ENCODE data around the gene KIF12. TPM values are rescaled to one million over a fixed set of nuclear protein-coding genes. Genes with fewer than 3 reads are reported as not detected.

Gene KIF12
- total RNA-seq, 1 experiment from 2014 or later, result not detected

GRCh38 chr9:114054191-114054690 is 44.9 kb downstream of the KIF12 start:
- no peaks in the 10 kb centered on the region for H3K9me2 ChIP-seq (replicated peaks; ENCODE audit: insufficient read depth, low read length)
- no peak overlapping the region for H3K4me3 ChIP-seq (ENCODE audit: low read length)
- H3K27ac ChIP-seq (ENCODE audit: low read length), result no peak overlapping the region
- H3K9ac ChIP-seq (ENCODE audit: low read length), result no peak overlapping the region
- H2AFZ ChIP-seq (ENCODE audit: low read length), result no peak overlapping the region
- H3K4me2 ChIP-seq (ENCODE audit: low read depth, low read length, poor library complexity, severe bottlenecking), result no peak overlapping the region
- H3K79me2 ChIP-seq (ENCODE audit: low read length), result no peaks in the 10 kb centered on the region
- no peak for DNase-seq
- H3K9me3 ChIP-seq (ENCODE audit: low read length), result no peaks in the 10 kb centered on the region
- H3K27me3 ChIP-seq (ENCODE audit: low read length), result no peaks in the 10 kb centered on the region
- no peaks in the 10 kb centered on the region for H3K4me1 ChIP-seq (ENCODE audit: low read length)
- H3K36me3 ChIP-seq (ENCODE audit: insufficient read depth, low read length), result no peaks in the 10 kb centered on the region
- H4K20me1 ChIP-seq (ENCODE audit: insufficient read depth, low read depth, low read length), result no peaks in the 10 kb centered on the region

GRCh38 chr9:114053246-114054005 is 45.7 kb downstream of the KIF12 start:
- Histone ChIP-seq H3K4me2 (ENCODE audit: low read depth, low read length, poor library complexity, severe bottlenecking) (no peak overlapping the region), H3K4me1 (ENCODE audit: low read length) (no peaks in the 10 kb centered on the region), H3K27ac (ENCODE audit: low read length) (no peak overlapping the region), H3K27me3 (ENCODE audit: low read length) (no peaks in the 10 kb centered on the region), H2AFZ (ENCODE audit: low read length) (no peak overlapping the region), H3K4me3 (ENCODE audit: low read length) (no peak overlapping the region), H3K36me3 (ENCODE audit: insufficient read depth, low read length) (no peaks in the 10 kb centered on the region), H3K9ac (ENCODE audit: low read length) (no peak overlapping the region), H4K20me1 (ENCODE audit: insufficient read depth, low read depth, low read length) (no peaks in the 10 kb centered on the region), H3K79me2 (ENCODE audit: low read length) (no peaks in the 10 kb centered on the region), H3K9me3 (ENCODE audit: low read length) (no peaks in the 10 kb centered on the region), H3K9me2 (replicated peaks; ENCODE audit: insufficient read depth, low read length) (no peaks in the 10 kb centered on the region)
- no peak for DNase-seq

GRCh38 chr9:114051706-114052105 is 47.4 kb downstream of the KIF12 start:
- Histone ChIP-seq H3K79me2 (ENCODE audit: low read length) (no peaks in the 10 kb centered on the region), H3K27me3 (ENCODE audit: low read length) (no peaks in the 10 kb centered on the region), H3K27ac (ENCODE audit: low read length) (no peak overlapping the region), H3K9ac (ENCODE audit: low read length) (no peak overlapping the region), H3K9me2 (replicated peaks; ENCODE audit: insufficient read depth, low read length) (no peaks in the 10 kb centered on the region), H3K4me1 (ENCODE audit: low read length) (no peaks in the 10 kb centered on the region), H3K36me3 (ENCODE audit: insufficient read depth, low read length) (no peaks in the 10 kb centered on the region), H4K20me1 (ENCODE audit: insufficient read depth, low read depth, low read length) (no peaks in the 10 kb centered on the region), H3K4me3 (ENCODE audit: low read length) (no peak overlapping the region), H3K9me3 (ENCODE audit: low read length) (no peaks in the 10 kb centered on the region), H2AFZ (ENCODE audit: low read length) (no peak overlapping the region), H3K4me2 (ENCODE audit: low read depth, low read length, poor library complexity, severe bottlenecking) (no peak overlapping the region)
- no peak for DNase-seq

- no peaks in the 10 kb centered on the region for H3K4me1 ChIP-seq (ENCODE audit: low read length)
- no peak overlapping the region for H3K4me3 ChIP-seq (ENCODE audit: low read length)
- no peaks in the 10 kb centered on the region for H3K36me3 ChIP-seq (ENCODE audit: insufficient read depth, low read length)
Observed at GRCh38 chr9:114051281-114051680, 47.8 kb downstream of the KIF12 start.

DNA sequence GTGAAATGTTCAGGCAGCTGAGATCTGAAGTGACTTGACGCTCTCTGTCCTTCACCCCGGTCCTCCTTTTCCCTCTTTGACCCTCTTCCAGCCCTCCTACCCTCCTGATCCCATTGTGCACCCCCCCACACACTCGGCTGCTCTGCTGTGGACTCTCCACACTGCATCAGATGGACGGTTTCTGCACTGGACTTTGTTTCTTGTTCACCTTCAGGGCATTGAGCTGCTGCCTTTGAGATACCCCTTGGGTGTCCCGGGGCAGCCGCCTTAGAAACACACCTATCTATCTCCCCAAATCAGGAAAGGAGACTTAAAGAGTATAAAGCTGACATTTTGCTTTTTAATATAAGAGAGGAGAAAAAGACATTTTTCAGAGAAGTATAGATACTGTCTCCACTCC is 48.4 kb downstream of the KIF12 start:
- H3K4me2 ChIP-seq (ENCODE audit: low read depth, low read length, poor library complexity, severe bottlenecking), result no peak overlapping the region

More at GRCh38 chr9:114051281-114051680, 47.8 kb downstream of the KIF12 start:
- Histone ChIP-seq H3K79me2 (ENCODE audit: low read length) (no peaks in the 10 kb centered on the region), H3K9me2 (replicated peaks; ENCODE audit: insufficient read depth, low read length) (no peaks in the 10 kb centered on the region), H3K9me3 (ENCODE audit: low read length) (no peaks in the 10 kb centered on the region), H3K4me2 (ENCODE audit: low read depth, low read length, poor library complexity, severe bottlenecking) (no peak overlapping the region), H3K27me3 (ENCODE audit: low read length) (no peaks in the 10 kb centered on the region), H2AFZ (ENCODE audit: low read length) (no peak overlapping the region), H3K27ac (ENCODE audit: low read length) (no peak overlapping the region), H4K20me1 (ENCODE audit: insufficient read depth, low read depth, low read length) (no peaks in the 10 kb centered on the region), H3K9ac (ENCODE audit: low read length) (no peak overlapping the region)
- DNase-seq, result no peak

GRCh38 chr9:114050226-114050568 is 48.9 kb downstream of the KIF12 start:
- Histone ChIP-seq H3K4me1 (ENCODE audit: low read length) (no peaks in the 10 kb centered on the region), H3K4me2 (ENCODE audit: low read depth, low read length, poor library complexity, severe bottlenecking) (no peak overlapping the region), H3K79me2 (ENCODE audit: low read length) (no peaks in the 10 kb centered on the region), H3K9me3 (ENCODE audit: low read length) (no peaks in the 10 kb centered on the region), H3K4me3 (ENCODE audit: low read length) (no peak overlapping the region), H3K9ac (ENCODE audit: low read length) (no peak overlapping the region), H3K27me3 (ENCODE audit: low read length) (no peaks in the 10 kb centered on the region), H2AFZ (ENCODE audit: low read length) (no peak overlapping the region), H3K9me2 (replicated peaks; ENCODE audit: insufficient read depth, low read length) (no peaks in the 10 kb centered on the region), H4K20me1 (ENCODE audit: insufficient read depth, low read depth, low read length) (no peaks in the 10 kb centered on the region), H3K36me3 (ENCODE audit: insufficient read depth, low read length) (no peaks in the 10 kb centered on the region), H3K27ac (ENCODE audit: low read length) (no peak overlapping the region)
- DNase-seq, result no peak

More for the DNA sequence above, 48.4 kb downstream of the KIF12 start:
- no peaks in the 10 kb centered on the region for H3K36me3 ChIP-seq (ENCODE audit: insufficient read depth, low read length)
- H3K27ac ChIP-seq (ENCODE audit: low read length), result no peak overlapping the region
- H3K9me2 ChIP-seq (replicated peaks; ENCODE audit: insufficient read depth, low read length), result no peaks in the 10 kb centered on the region
- H4K20me1 ChIP-seq (ENCODE audit: insufficient read depth, low read depth, low read length), result no peaks in the 10 kb centered on the region
- no peaks in the 10 kb centered on the region for H3K4me1 ChIP-seq (ENCODE audit: low read length)
- H3K27me3 ChIP-seq (ENCODE audit: low read length), result no peaks in the 10 kb centered on the region
- H3K9ac ChIP-seq (ENCODE audit: low read length), result no peak overlapping the region
- no peaks in the 10 kb centered on the region for H3K79me2 ChIP-seq (ENCODE audit: low read length)
- H3K4me3 ChIP-seq (ENCODE audit: low read length), result no peak overlapping the region
- H2AFZ ChIP-seq (ENCODE audit: low read length), result no peak overlapping the region
- DNase-seq, result no peak
- H3K9me3 ChIP-seq (ENCODE audit: low read length), result no peaks in the 10 kb centered on the region

- Histone ChIP-seq H3K27me3 (ENCODE audit: low read length) (no peaks in the 10 kb centered on the region), H3K4me3 (ENCODE audit: low read length) (no peak overlapping the region), H3K27ac (ENCODE audit: low read length) (no peak overlapping the region), H3K9me3 (ENCODE audit: low read length) (no peaks in the 10 kb centered on the region), H3K36me3 (ENCODE audit: insufficient read depth, low read length) (no peaks in the 10 kb centered on the region), H4K20me1 (ENCODE audit: insufficient read depth, low read depth, low read length) (no peaks in the 10 kb centered on the region), H3K4me1 (ENCODE audit: low read length) (no peaks in the 10 kb centered on the region), H3K9ac (ENCODE audit: low read length) (no peak overlapping the region), H3K79me2 (ENCODE audit: low read length) (no peaks in the 10 kb centered on the region), H2AFZ (ENCODE audit: low read length) (no peak overlapping the region), H3K4me2 (ENCODE audit: low read depth, low read length, poor library complexity, severe bottlenecking) (no peak overlapping the region), H3K9me2 (replicated peaks; ENCODE audit: insufficient read depth, low read length) (no peaks in the 10 kb centered on the region)
- no peak for DNase-seq
Observed at GRCh38 chr9:114049441-114050225, 49.5 kb downstream of the KIF12 start.

GRCh38 chr9:114048533-114049415 is 50.3 kb downstream of the KIF12 start:
- no peaks in the 10 kb centered on the region for H4K20me1 ChIP-seq (ENCODE audit: insufficient read depth, low read depth, low read length)
- H3K4me1 ChIP-seq (ENCODE audit: low read length), result no peaks in the 10 kb centered on the region
- H3K27ac ChIP-seq (ENCODE audit: low read length), result no peak overlapping the region
- H3K36me3 ChIP-seq (ENCODE audit: insufficient read depth, low read length), result no peaks in the 10 kb centered on the region
- no peak overlapping the region for H3K9ac ChIP-seq (ENCODE audit: low read length)
- no peak for DNase-seq
- H3K27me3 ChIP-seq (ENCODE audit: low read length), result no peaks in the 10 kb centered on the region
- H3K4me3 ChIP-seq (ENCODE audit: low read length), result no peak overlapping the region
- H3K4me2 ChIP-seq (ENCODE audit: low read depth, low read length, poor library complexity, severe bottlenecking), result no peak overlapping the region
- no peaks in the 10 kb centered on the region for H3K9me3 ChIP-seq (ENCODE audit: low read length)
- no peaks in the 10 kb centered on the region for H3K79me2 ChIP-seq (ENCODE audit: low read length)
- H2AFZ ChIP-seq (ENCODE audit: low read length), result no peak overlapping the region
- H3K9me2 ChIP-seq (replicated peaks; ENCODE audit: insufficient read depth, low read length), result no peaks in the 10 kb centered on the region

Measured in Karpas-422 (cell line).